CD14-positive monocyte (primary cell): ENCODE results near the gene WDFY4. TPM values are rescaled to one million over a fixed set of nuclear protein-coding genes. Genes with fewer than 3 reads are reported as not detected.

Source experiments
- DNase-seq, 3 donors: peaks; one replicate each; pipeline ENCODE4 v3.0.0-alpha.2; 2011 to 2022
- H2AFZ ChIP-seq: 2 replicates; pipeline ENCODE4 v1.6.0; 2012; ENCODE audit warnings: mild to moderate bottlenecking, low read depth, low read length, inconsistent platforms; ENCODE audit not compliant: insufficient read depth, poor library complexity, severe bottlenecking
- H3K27ac ChIP-seq, 2 donors: 1 replicate in 1 of 2; 2 replicates in 1 of 2; pipeline ENCODE4 v1.5.1; 2012 to 2013; ENCODE audit warnings: low read length in 2 of 2, control low read depth in 1 of 2, inconsistent platforms in 1 of 2, low read depth in 1 of 2, mild to moderate bottlenecking in 1 of 2
- H3K27me3 ChIP-seq, 2 donors: one replicate each; pipeline versions ENCODE4 v1.6.0 to v1.6.1; 2011 to 2013; ENCODE audit warnings: low read length in 2 of 2; ENCODE audit not compliant: control insufficient read depth in 2 of 2, insufficient read depth in 2 of 2
- H3K36me3 ChIP-seq, 2 donors: replicated peaks in 1 of 2; 1 replicate in 1 of 2; 2 replicates in 1 of 2; pipeline versions ENCODE4 v1.5.1 to v1.6.1; 2012 to 2013; ENCODE audit warnings: low read length in 2 of 2, control low read depth in 1 of 2, inconsistent platforms in 1 of 2, mild to moderate bottlenecking in 1 of 2; ENCODE audit not compliant: insufficient read depth in 2 of 2, control insufficient read depth in 1 of 2
- H3K4me1 ChIP-seq, 2 donors: 1 replicate in 1 of 2; 2 replicates in 1 of 2; pipeline versions ENCODE4 v1.5.1 to v1.6.1; 2012 to 2013; ENCODE audit warnings: low read length in 2 of 2, control low read depth in 1 of 2, inconsistent platforms in 1 of 2, mild to moderate bottlenecking in 1 of 2, moderate library complexity in 1 of 2; ENCODE audit not compliant: insufficient read depth in 2 of 2, control insufficient read depth in 1 of 2
- H3K4me2 ChIP-seq: replicated peaks from 2 replicates; pipeline ENCODE3; 2012; ENCODE audit warnings: low read length, moderate library complexity, mild to moderate bottlenecking; ENCODE audit not compliant: poor library complexity, severe bottlenecking; ENCODE audit errors: extremely low read depth
- H3K4me3 ChIP-seq, 3 experiments: fragments of 200-600 bp in 1 of 3; sonication (generic) in 1 of 3; replicated peaks in 1 of 3; 1 replicate in 2 of 3; 2 replicates in 1 of 3; pipeline ENCODE4 v1.5.1; 2011 to 2013; ENCODE audit warnings: low read length in 3 of 3, mild to moderate bottlenecking in 3 of 3, control low read depth in 2 of 3, low read depth in 2 of 3, inconsistent platforms in 1 of 3, moderate library complexity in 1 of 3
- H3K79me2 ChIP-seq: 2 replicates; pipeline ENCODE4 v1.6.0; 2012; ENCODE audit warnings: mild to moderate bottlenecking, control low read depth, inconsistent platforms, low read length, moderate library complexity; ENCODE audit not compliant: insufficient read depth
- H3K9ac ChIP-seq: 2 replicates; pipeline ENCODE4 v1.6.0; 2017; ENCODE audit warnings: low read length, mild to moderate bottlenecking; ENCODE audit not compliant: insufficient read depth, poor library complexity, severe bottlenecking
- H3K9me3 ChIP-seq, 2 donors: replicated peaks in 1 of 2; 1 replicate in 1 of 2; 2 replicates in 1 of 2; pipeline versions ENCODE4 v1.5.1 to v1.6.1; 2012 to 2013; ENCODE audit warnings: low read length in 2 of 2, control low read depth in 1 of 2; ENCODE audit not compliant: control insufficient read depth in 1 of 2, insufficient read depth in 1 of 2
- H4K20me1 ChIP-seq: 2 replicates; pipeline ENCODE4 v1.6.0; 2012; ENCODE audit warnings: mild to moderate bottlenecking, low read length, control low read depth, moderate library complexity; ENCODE audit not compliant: insufficient read depth
- H3K27ac Mint-ChIP-seq, 7 donors: one replicate each; pipeline ENCODE4 v1.8.0; 2020; ENCODE audit warnings: mild to moderate bottlenecking in 7 of 7, mixed read lengths in 7 of 7, moderate library complexity in 6 of 7, inconsistent platforms in 2 of 7
- H3K27me3 Mint-ChIP-seq, 3 donors: one replicate each; pipeline ENCODE4 v1.8.0; 2021 to 2022; ENCODE audit warnings: low read depth in 3 of 3, mild to moderate bottlenecking in 3 of 3, mixed read lengths in 3 of 3, moderate library complexity in 3 of 3, inconsistent platforms in 1 of 3
- H3K36me3 Mint-ChIP-seq, 2 donors: one replicate each; pipeline ENCODE4 v1.8.0; 2020; ENCODE audit warnings: mixed read lengths in 2 of 2, inconsistent platforms in 1 of 2, mild to moderate bottlenecking in 1 of 2
- H3K4me1 Mint-ChIP-seq: one replicate; pipeline ENCODE4 v1.8.0; 2020; ENCODE audit warnings: mild to moderate bottlenecking, mixed read lengths
- H3K4me3 Mint-ChIP-seq, 2 donors: one replicate each; pipeline ENCODE4 v1.8.0; 2020; ENCODE audit warnings: mild to moderate bottlenecking in 2 of 2, mixed read lengths in 2 of 2, moderate library complexity in 1 of 2
- H3K9me3 Mint-ChIP-seq, 7 donors: one replicate each; pipeline ENCODE4 v1.8.0; 2020 to 2022; ENCODE audit warnings: mixed read lengths in 7 of 7, mild to moderate bottlenecking in 6 of 7, moderate library complexity in 6 of 7, inconsistent platforms in 2 of 7
- WGBS: methylation state at CpG from one replicate; pipeline ENCODE4 v1.1.5; 2013; ENCODE audit warnings: missing lambda C conversion rate; ENCODE audit not compliant: insufficient coverage; 5-methylcytosine and 5-hydroxymethylcytosine counted together
- intact Hi-C, 2 donors: fragments of 100-400 bp; cut with micrococcal nuclease; formaldehyde crosslinking; loops; one replicate each; pipeline versions ENCODE4 v1.15.0 to v1.15.1; 2023
- polyA plus RNA-seq, 3 donors: library from polyadenylated mRNA; depleted of rRNA in 1 of 3; unstranded in 2 of 3; stranded (reverse) in 1 of 3; fragments of 300-500 nt in 2 of 3; fragments of >200 nt in 1 of 3; fragmentation: Illumina TruSeq in 2 of 3; gene quantifications; 1 replicate in 2 of 3; 2 replicates in 1 of 3; pipeline ENCODE4 v1.2.3, GENCODE V29; 2012 to 2021
- TF ChIP-seq, protein P1 (sequence below): fragments of 200-600 bp; IDR thresholded peaks from one replicate; pipeline ENCODE4 v1.8.0; 2022; ENCODE audit warnings: antibody characterized with exemption, mild to moderate bottlenecking

The WDFY4 gene
- polyA plus RNA-seq, 3 donors, result 7.5 to 36.1 (median 9.8) TPM

- Mint-ChIP-seq H3K27me3 (peaks cover 0 to 2% (median 0%) of the 10 kb centered on the region in 3 donors), H3K36me3 (peaks cover 73 to 93% of the 10 kb centered on the region in 2 donors), H3K4me3 (no peak overlapping the region), H3K27ac (peak overlapping the region in 1 of 7 donors; percentile 32), H3K9me3 (no peaks in the 10 kb centered on the region), H3K4me1 (no peaks in the 10 kb centered on the region)
- H3K27me3 ChIP-seq, result no peaks in the 10 kb centered on the region
- no peak overlapping the region for H3K4me3 ChIP-seq
- H4K20me1 ChIP-seq, result no peaks in the 10 kb centered on the region
- H3K4me1 ChIP-seq, result no peaks in the 10 kb centered on the region
- intact Hi-C loops, result no loop called here
- no peak for DNase-seq
- WGBS, result 96% methylated on average over 4 of the region's 8 CpGs
- no peak overlapping the region for H3K27ac ChIP-seq
- peaks cover 81 to 99% of the 10 kb centered on the region in 2 donors for H3K36me3 ChIP-seq
- H3K79me2 ChIP-seq, result no peaks in the 10 kb centered on the region
- no peak overlapping the region for H3K4me2 ChIP-seq
- TF ChIP-seq, protein P1, sequence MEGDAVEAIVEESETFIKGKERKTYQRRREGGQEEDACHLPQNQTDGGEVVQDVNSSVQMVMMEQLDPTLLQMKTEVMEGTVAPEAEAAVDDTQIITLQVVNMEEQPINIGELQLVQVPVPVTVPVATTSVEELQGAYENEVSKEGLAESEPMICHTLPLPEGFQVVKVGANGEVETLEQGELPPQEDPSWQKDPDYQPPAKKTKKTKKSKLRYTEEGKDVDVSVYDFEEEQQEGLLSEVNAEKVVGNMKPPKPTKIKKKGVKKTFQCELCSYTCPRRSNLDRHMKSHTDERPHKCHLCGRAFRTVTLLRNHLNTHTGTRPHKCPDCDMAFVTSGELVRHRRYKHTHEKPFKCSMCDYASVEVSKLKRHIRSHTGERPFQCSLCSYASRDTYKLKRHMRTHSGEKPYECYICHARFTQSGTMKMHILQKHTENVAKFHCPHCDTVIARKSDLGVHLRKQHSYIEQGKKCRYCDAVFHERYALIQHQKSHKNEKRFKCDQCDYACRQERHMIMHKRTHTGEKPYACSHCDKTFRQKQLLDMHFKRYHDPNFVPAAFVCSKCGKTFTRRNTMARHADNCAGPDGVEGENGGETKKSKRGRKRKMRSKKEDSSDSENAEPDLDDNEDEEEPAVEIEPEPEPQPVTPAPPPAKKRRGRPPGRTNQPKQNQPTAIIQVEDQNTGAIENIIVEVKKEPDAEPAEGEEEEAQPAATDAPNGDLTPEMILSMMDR, result no peak
- H2AFZ ChIP-seq, result no peak overlapping the region
- no peak overlapping the region for H3K9ac ChIP-seq
- H3K9me3 ChIP-seq, result no peaks in the 10 kb centered on the region
Observed at GRCh38 chr10:48819783-48820182, 135.1 kb downstream of the WDFY4 start.

DNA sequence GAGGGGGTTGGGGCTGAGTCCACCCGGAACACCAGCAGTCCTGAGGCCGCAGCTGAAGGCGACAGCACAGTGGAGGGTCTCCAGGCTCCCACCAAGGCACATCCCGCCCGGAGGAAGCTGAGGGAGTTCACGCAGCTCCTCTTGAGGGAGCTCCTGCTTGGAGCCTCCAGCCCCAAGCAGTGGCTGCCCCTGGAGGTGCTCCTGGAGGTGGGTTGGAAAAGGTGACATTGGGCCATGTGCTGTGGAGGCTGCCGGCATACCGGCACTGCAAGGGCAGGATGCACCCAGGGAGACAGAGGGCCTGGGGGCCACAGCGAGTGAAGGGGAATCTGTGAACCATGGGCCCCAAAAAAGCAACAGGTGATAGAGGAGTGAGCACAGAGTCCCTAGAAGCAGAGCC is 135.6 kb downstream of the WDFY4 start:
- Histone ChIP-seq H3K27me3 (no peaks in the 10 kb centered on the region), H4K20me1 (no peaks in the 10 kb centered on the region), H3K36me3 (peaks cover 83 to 99% of the 10 kb centered on the region in 2 donors), H3K4me1 (no peaks in the 10 kb centered on the region), H2AFZ (no peak overlapping the region), H3K9ac (no peak overlapping the region), H3K4me3 (no peak overlapping the region), H3K27ac (no peak overlapping the region), H3K4me2 (no peak overlapping the region), H3K79me2 (no peaks in the 10 kb centered on the region), H3K9me3 (no peaks in the 10 kb centered on the region)
- 97% methylated on average over 9 of the region's 9 CpGs for WGBS
- Mint-ChIP-seq H3K27me3 (peaks cover 0 to 2% (median 0%) of the 10 kb centered on the region in 3 donors), H3K27ac (peak overlapping the region in 4 of 7 donors; percentile 2 to 75 (median 60)), H3K4me3 (no peak overlapping the region), H3K36me3 (peaks cover 73 to 93% of the 10 kb centered on the region in 2 donors), H3K9me3 (no peaks in the 10 kb centered on the region), H3K4me1 (no peaks in the 10 kb centered on the region)
- intact Hi-C loops, result no loop called here
- DNase-seq, result no peak
- TF ChIP-seq, protein P1, result no peak
